ENCODE measurements around the gene MFNG. TPM values are rescaled to one million over a fixed set of nuclear protein-coding genes. Genes with fewer than 3 reads are reported as not detected.

The MFNG gene
- total and polyA plus RNA-seq, 5 donors from 2014 or later, result 148 to 340 (median 326) TPM

DNA sequence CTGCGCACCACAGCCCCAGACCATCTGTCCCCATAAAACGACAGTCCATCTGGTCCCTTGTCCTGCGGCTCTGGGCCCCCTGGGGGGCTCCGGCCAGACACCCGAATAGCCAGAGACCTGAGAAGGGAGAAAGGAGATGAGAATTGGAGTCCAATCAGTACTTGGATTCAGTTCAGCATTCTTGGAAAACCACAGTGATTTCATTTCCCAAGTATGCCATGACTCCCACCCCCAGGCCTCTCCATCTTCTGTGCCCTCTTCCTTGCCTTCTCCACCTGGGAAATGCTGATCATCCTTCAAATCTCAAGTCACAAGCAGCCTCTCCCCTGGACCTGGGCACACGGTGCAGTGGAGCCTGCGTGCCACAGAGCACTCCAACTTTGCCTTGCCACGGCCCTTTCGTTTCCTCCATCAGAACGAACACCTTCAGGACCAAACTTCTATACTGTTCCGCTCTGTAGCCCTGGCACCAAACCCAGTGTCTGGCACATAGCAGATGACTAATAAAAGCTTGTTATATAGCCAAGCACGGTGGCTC is 10.9 kb upstream of the MFNG start:
- no peak for DNase-seq
- no peak overlapping the region for H3K4me3 Mint-ChIP-seq

DNA sequence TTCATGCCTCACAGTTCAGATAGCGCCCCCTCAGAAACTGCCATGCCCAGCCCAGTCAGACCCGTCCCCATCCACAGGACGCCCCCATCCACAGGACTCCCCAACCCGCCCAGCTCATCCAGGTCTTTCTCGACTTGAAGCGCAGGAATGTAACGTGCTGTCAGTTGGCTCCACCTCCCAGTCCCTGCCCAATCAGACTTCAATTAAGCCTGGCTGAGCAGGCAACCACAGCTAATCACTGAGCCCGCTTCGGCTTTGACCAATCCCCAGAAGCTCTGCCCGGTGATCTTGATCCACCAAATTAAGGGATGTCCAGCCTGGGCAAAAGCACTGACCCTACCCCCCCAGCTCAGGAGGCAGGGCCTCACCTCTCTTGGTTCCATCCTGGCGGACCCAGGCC is 10.5 kb upstream of the MFNG start:
- Histone ChIP-seq H3K36me3 (ENCODE audit: control insufficient read depth, insufficient read depth, low read length) (no peaks in the 10 kb centered on the region), H3K4me3 (ENCODE audit: low read depth, low read length) (no peak overlapping the region), H3K27ac (ENCODE audit: insufficient read depth, low read length, poor library complexity, severe bottlenecking) (no peak overlapping the region), H3K27me3 (ENCODE audit: control insufficient read depth, insufficient read depth, low read length) (no peaks in the 10 kb centered on the region), H3K9me3 (ENCODE audit: control insufficient read depth in 2 of 2, low read length in 2 of 2) (no peaks in the 10 kb centered on the region), H3K4me1 (ENCODE audit: control insufficient read depth, insufficient read depth, low read length, poor library complexity, severe bottlenecking) (peaks cover 4% of the 10 kb centered on the region)
- H3K9me3 Mint-ChIP-seq, result no peaks in the 10 kb centered on the region
- no peak for ATAC-seq (ENCODE audit: low read depth in 2 of 2)
- H3K4me1 Mint-ChIP-seq, result peaks cover 0 to 33% (median 13%) of the 10 kb centered on the region in 4 donors
- no peak overlapping the region for H3K27ac Mint-ChIP-seq
- peaks cover 3% of the 10 kb centered on the region for H3K27me3 Mint-ChIP-seq
- H3K4me3 Mint-ChIP-seq, result no peak overlapping the region
- DNase-seq, result no peak
- H3K36me3 Mint-ChIP-seq, result no peaks in the 10 kb centered on the region

More for the DNA sequence above, 10.9 kb upstream of the MFNG start:
- no peaks in the 10 kb centered on the region for H3K9me3 ChIP-seq (ENCODE audit: control insufficient read depth in 2 of 2, low read length in 2 of 2)
- no peak overlapping the region for H3K4me3 ChIP-seq (ENCODE audit: low read depth, low read length)
- H3K27me3 Mint-ChIP-seq, result peaks cover 8% of the 10 kb centered on the region
- peaks cover 0 to 36% (median 17%) of the 10 kb centered on the region in 4 donors for H3K4me1 Mint-ChIP-seq
- no peaks in the 10 kb centered on the region for H3K36me3 Mint-ChIP-seq
- no peak for ATAC-seq (ENCODE audit: low read depth in 2 of 2)
- no peak overlapping the region for H3K27ac ChIP-seq (ENCODE audit: insufficient read depth, low read length, poor library complexity, severe bottlenecking)
- no peaks in the 10 kb centered on the region for H3K27me3 ChIP-seq (ENCODE audit: control insufficient read depth, insufficient read depth, low read length)
- H3K9me3 Mint-ChIP-seq, result no peaks in the 10 kb centered on the region
- H3K4me1 ChIP-seq (ENCODE audit: control insufficient read depth, insufficient read depth, low read length, poor library complexity, severe bottlenecking), result peaks cover 4% of the 10 kb centered on the region
- no peaks in the 10 kb centered on the region for H3K36me3 ChIP-seq (ENCODE audit: control insufficient read depth, insufficient read depth, low read length)
- peak overlapping the region in 1 of 3 donors; percentile 44 for H3K27ac Mint-ChIP-seq

DNA sequence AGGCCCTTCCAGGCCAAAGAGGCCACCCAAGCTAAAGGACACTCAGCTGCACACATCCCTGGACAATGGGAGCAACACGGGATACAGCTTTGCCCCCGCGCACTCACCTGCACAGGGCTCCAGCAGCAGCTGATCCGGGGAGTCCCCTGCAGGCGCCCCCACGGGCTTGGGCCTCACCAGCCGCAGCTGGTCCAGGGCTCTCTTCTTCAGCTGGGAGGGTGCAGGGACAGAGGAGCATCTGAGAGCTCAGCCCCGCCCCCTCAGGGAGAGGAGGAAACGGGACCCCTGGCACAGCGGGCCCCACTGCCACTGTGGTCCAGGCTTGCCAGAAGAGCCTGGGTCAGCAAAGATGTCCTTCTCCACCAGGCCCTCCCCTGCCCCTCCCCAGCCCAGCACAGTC is 7.8 kb upstream of the MFNG start:
- H3K27ac Mint-ChIP-seq, result no peak overlapping the region
- no peaks in the 10 kb centered on the region for H3K36me3 Mint-ChIP-seq
- no peaks in the 10 kb centered on the region for H3K27me3 Mint-ChIP-seq
- no peak overlapping the region for H3K4me3 ChIP-seq (ENCODE audit: low read depth, low read length)
- peaks cover 4% of the 10 kb centered on the region for H3K4me1 ChIP-seq (ENCODE audit: control insufficient read depth, insufficient read depth, low read length, poor library complexity, severe bottlenecking)
- H3K4me3 Mint-ChIP-seq, result no peak overlapping the region
- H3K9me3 Mint-ChIP-seq, result no peaks in the 10 kb centered on the region
- no peaks in the 10 kb centered on the region for H3K27me3 ChIP-seq (ENCODE audit: control insufficient read depth, insufficient read depth, low read length)
- H3K4me1 Mint-ChIP-seq, result peaks cover 0 to 43% (median 15%) of the 10 kb centered on the region in 4 donors
- no peaks in the 10 kb centered on the region for H3K9me3 ChIP-seq (ENCODE audit: control insufficient read depth in 2 of 2, low read length in 2 of 2)
- no peak overlapping the region for H3K27ac ChIP-seq (ENCODE audit: insufficient read depth, low read length, poor library complexity, severe bottlenecking)
- DNase-seq (no peak), ATAC-seq (ENCODE audit: low read depth in 2 of 2) (no peak)
- no peaks in the 10 kb centered on the region for H3K36me3 ChIP-seq (ENCODE audit: control insufficient read depth, insufficient read depth, low read length)

DNA sequence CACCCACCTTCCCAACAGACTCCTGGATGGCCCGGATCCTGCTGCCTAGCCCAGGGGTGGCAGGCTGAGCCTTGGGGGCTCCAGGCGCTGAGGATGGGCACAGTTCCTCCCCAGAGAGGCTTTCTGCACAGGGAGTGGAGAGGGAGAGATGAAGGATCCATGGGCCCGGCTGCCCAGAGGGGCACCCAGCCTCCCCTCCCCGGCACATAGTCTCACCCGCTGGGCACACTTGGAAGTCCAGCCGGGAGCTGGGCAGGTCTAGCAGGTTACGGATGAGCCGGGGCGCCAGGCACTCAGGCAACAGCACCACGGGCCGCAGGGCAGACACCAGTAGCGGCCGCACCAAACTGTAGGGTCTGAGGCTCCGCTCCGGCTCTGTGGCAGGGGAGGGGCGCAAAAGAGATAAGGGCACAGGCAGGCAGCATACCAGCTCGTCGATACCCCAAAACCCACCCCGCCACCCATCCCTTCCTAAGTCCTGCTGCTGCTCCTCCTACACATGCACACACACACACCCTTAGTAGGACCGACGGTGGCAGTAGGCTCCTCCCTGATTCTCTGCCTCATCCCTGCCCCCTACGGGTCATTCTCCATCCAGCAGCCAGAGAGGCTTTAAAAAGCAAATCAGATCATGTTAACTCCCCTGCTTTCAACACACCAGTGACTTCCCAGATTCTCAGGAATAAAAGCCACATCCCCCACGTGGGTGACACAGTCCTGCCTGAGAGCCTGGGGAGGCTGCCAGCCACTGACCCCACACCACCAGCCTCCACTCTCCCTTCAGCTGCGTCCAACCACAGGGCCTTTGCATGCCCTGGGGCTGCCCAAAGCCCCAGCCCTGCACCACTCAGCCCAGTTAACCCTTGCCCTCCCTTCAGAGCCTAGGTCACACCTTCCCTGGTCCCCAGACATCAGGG is 6.5 kb upstream of the MFNG start:
- Histone ChIP-seq H3K36me3 (ENCODE audit: control insufficient read depth, insufficient read depth, low read length) (no peaks in the 10 kb centered on the region), H3K27ac (ENCODE audit: insufficient read depth, low read length, poor library complexity, severe bottlenecking) (no peak overlapping the region), H3K4me1 (ENCODE audit: control insufficient read depth, insufficient read depth, low read length, poor library complexity, severe bottlenecking) (peaks cover 2% of the 10 kb centered on the region), H3K9me3 (ENCODE audit: control insufficient read depth in 2 of 2, low read length in 2 of 2) (no peaks in the 10 kb centered on the region), H3K4me3 (ENCODE audit: low read depth, low read length) (no peak overlapping the region), H3K27me3 (ENCODE audit: control insufficient read depth, insufficient read depth, low read length) (no peaks in the 10 kb centered on the region)
- Mint-ChIP-seq H3K27ac (peak overlapping the region in 2 of 3 donors; percentile 41 to 78), H3K4me3 (peak overlapping the region in 2 of 4 donors; percentile 25 to 48), H3K4me1 (peaks cover 0 to 42% (median 15%) of the 10 kb centered on the region in 4 donors), H3K9me3 (no peaks in the 10 kb centered on the region), H3K36me3 (no peaks in the 10 kb centered on the region), H3K27me3 (no peaks in the 10 kb centered on the region)
- ATAC-seq (ENCODE audit: low read depth in 2 of 2), result peak; percentile 58 to 68
- peak in 2 of 3 donors; percentile 34 to 74 for DNase-seq

DNA sequence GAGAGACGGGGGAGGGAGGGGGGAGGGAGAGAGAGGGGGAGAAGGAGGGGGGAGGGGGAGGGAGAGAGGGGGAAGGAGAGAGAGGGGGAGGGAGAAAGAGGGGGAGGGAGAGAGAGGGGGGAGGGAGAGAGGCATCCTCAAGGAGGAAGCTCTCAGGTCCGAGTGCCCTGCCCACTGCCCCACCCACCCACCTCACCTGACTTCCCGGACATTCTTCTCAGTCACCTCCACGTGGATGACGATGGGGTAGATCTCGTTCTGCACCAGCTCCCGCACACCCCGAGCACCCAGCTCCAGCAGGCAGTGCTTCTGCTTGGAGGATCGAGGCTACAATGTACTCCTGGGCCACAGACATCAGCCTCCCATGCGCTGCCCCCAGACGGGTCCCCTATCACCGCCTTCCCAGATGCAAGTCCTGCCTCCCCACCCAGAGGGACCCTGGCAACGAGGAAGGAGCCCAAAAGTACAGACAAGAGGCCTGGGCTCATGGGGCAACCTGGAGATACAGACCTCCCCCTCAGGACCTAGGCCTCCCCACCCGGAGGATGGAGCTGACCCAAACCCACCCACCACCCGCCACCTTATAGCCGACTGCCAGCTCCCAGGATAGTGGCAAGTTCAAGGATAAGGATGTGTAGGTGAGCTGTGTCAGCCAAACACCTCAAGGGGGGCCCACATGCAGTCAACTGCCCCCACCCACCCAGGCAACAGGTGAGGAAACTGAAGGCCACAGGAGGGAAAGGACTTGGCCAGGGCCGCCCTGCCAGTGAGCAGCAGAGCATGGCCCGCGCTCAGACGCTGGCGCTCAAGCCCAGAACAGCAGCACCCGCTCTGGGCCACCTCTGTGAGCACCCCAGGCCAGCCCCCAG is 5.6 kb upstream of the MFNG start:
- Mint-ChIP-seq H3K36me3 (no peaks in the 10 kb centered on the region), H3K27me3 (no peaks in the 10 kb centered on the region), H3K4me3 (peak overlapping the region in 1 of 4 donors; percentile 21), H3K4me1 (peaks cover 0 to 50% (median 21%) of the 10 kb centered on the region in 4 donors), H3K27ac (no peak overlapping the region), H3K9me3 (no peaks in the 10 kb centered on the region)
- Histone ChIP-seq H3K27me3 (ENCODE audit: control insufficient read depth, insufficient read depth, low read length) (no peaks in the 10 kb centered on the region), H3K4me1 (ENCODE audit: control insufficient read depth, insufficient read depth, low read length, poor library complexity, severe bottlenecking) (peaks cover 11% of the 10 kb centered on the region), H3K27ac (ENCODE audit: insufficient read depth, low read length, poor library complexity, severe bottlenecking) (no peak overlapping the region), H3K36me3 (ENCODE audit: control insufficient read depth, insufficient read depth, low read length) (no peaks in the 10 kb centered on the region), H3K4me3 (ENCODE audit: low read depth, low read length) (no peak overlapping the region), H3K9me3 (ENCODE audit: control insufficient read depth in 2 of 2, low read length in 2 of 2) (no peaks in the 10 kb centered on the region)
- ATAC-seq (ENCODE audit: low read depth in 2 of 2) (no peak), DNase-seq (no peak)

DNA sequence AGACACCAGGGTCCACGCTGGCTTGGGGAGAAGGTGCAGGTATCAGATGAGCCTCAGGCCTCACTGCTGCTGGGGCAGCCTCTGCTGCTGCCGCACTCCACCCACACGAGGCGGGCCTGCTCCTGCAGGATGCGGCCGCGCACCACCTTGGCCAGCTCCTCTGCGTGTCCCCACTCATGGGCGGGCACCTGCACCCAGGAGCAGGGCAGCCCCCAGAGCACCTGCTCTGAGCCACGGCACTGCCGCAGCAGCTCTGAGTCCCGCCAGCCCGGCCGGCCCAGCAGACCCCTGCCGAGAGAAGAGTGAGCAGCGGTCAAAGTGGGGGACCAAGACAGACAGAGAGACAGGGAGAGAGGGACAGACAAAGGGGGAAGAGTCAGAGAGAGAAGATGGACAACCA is 4.9 kb upstream of the MFNG start:
- H3K4me1 ChIP-seq (ENCODE audit: control insufficient read depth, insufficient read depth, low read length, poor library complexity, severe bottlenecking), result peaks cover 16% of the 10 kb centered on the region
- H3K9me3 Mint-ChIP-seq, result no peaks in the 10 kb centered on the region
- H3K36me3 Mint-ChIP-seq, result no peaks in the 10 kb centered on the region
- H3K9me3 ChIP-seq (ENCODE audit: control insufficient read depth in 2 of 2, low read length in 2 of 2), result no peaks in the 10 kb centered on the region
- no peak overlapping the region for H3K27ac ChIP-seq (ENCODE audit: insufficient read depth, low read length, poor library complexity, severe bottlenecking)
- H3K4me3 Mint-ChIP-seq, result no peak overlapping the region
- H3K27ac Mint-ChIP-seq, result no peak overlapping the region
- DNase-seq, result no peak
- no peaks in the 10 kb centered on the region for H3K36me3 ChIP-seq (ENCODE audit: control insufficient read depth, insufficient read depth, low read length)
- H3K4me1 Mint-ChIP-seq, result peaks cover 0 to 55% (median 23%) of the 10 kb centered on the region in 4 donors
- H3K4me3 ChIP-seq (ENCODE audit: low read depth, low read length), result no peak overlapping the region
- ATAC-seq (ENCODE audit: low read depth in 2 of 2), result no peak
- H3K27me3 Mint-ChIP-seq, result no peaks in the 10 kb centered on the region
- no peaks in the 10 kb centered on the region for H3K27me3 ChIP-seq (ENCODE audit: control insufficient read depth, insufficient read depth, low read length)

DNA sequence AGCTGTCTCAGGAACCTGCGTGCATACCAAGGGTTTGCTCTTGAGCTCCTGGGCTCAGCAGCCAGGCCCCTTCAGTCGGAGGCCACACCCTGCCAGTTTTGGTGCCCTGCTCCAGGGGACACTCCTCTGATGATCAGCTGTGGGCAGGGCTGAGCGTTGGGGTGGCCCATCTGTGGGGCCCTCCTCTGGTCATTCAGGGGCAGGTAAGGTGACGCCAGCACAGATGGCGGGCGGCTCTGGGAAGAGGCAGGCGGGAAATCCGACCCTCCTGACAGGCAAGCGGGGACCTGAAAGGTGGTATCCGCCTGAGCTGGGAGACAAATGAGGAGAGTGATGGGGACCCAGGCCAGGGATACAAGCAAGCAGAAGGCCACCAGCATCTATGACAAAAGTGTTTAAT is 3.8 kb upstream of the MFNG start:
- Mint-ChIP-seq H3K27ac (peak overlapping the region in 2 of 3 donors; percentile 44 to 84), H3K4me3 (peak overlapping the region in 2 of 4 donors; percentile 38 to 58), H3K36me3 (no peaks in the 10 kb centered on the region), H3K27me3 (no peaks in the 10 kb centered on the region), H3K4me1 (peaks cover 0 to 59% (median 23%) of the 10 kb centered on the region in 4 donors), H3K9me3 (no peaks in the 10 kb centered on the region)
- no peak for DNase-seq
- peaks cover 26% of the 10 kb centered on the region for H3K4me1 ChIP-seq (ENCODE audit: control insufficient read depth, insufficient read depth, low read length, poor library complexity, severe bottlenecking)
- H3K36me3 ChIP-seq (ENCODE audit: control insufficient read depth, insufficient read depth, low read length), result no peaks in the 10 kb centered on the region
- no peak overlapping the region for H3K27ac ChIP-seq (ENCODE audit: insufficient read depth, low read length, poor library complexity, severe bottlenecking)
- ATAC-seq (ENCODE audit: low read depth in 2 of 2), result no peak
- H3K9me3 ChIP-seq (ENCODE audit: control insufficient read depth in 2 of 2, low read length in 2 of 2), result no peaks in the 10 kb centered on the region
- no peaks in the 10 kb centered on the region for H3K27me3 ChIP-seq (ENCODE audit: control insufficient read depth, insufficient read depth, low read length)
- no peak overlapping the region for H3K4me3 ChIP-seq (ENCODE audit: low read depth, low read length)
